HG02588 (cell line): ENCODE measurements around the gene SLC26A1.

Source experiments
- ATAC-seq: cut with Tn5 transposase; IDR thresholded peaks from one replicate; pipeline ENCODE4 v1.9.1; 2021; ENCODE audit warnings: mild to moderate bottlenecking, moderate library complexity; ENCODE audit not compliant: unreplicated experiment

Gene SLC26A1

DNA sequence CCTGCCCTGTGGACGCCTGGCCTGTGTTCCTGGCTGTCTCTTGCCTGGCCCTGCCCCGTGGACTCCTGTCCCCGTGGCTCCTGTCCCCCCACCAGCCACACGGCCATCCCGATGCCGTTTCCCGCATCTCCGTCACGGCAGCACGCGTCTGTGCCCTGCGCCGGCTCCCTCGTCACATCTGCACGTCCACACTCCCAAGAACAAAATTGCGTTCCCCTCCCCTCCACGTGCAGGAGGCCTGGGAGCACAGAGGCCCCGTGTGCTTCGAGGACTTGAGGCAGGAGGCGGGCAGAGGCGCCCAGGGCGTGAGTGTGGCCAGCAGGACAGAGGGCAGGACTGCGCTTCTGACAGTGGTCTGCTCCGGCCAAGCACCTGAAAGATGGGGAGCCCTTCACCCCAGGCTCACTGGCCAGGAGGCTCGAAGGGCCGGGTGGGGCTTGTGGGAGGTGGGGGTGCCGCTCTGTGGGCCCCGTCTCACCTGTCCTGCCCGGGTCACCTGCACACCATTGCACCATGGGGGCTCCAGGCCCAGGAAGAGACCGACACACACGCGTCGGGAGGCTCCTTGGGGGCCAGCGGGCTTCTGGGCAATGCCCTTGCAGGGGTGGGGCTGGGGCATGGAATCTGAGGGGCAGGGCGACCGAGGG, 35.5 kb upstream of the SLC26A1 start:
- no peak for ATAC-seq

DNA sequence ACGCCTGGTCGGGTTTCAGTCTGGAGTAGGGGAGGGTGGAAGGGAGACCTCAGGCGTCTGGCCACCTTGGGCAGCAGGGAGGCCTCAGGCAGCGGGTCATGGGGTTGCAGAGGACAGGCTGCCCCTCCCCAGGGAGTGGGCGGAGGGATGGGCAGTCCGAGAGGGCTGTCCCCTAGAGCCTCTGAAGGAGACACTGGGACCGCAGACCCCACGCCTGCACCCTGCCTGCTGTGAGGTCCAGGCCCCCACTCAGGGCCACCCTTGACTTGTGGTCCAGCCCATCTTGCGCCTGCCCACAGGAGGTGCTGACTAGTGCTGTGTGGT, 34.7 kb upstream of the SLC26A1 start:
- no peak for ATAC-seq

DNA sequence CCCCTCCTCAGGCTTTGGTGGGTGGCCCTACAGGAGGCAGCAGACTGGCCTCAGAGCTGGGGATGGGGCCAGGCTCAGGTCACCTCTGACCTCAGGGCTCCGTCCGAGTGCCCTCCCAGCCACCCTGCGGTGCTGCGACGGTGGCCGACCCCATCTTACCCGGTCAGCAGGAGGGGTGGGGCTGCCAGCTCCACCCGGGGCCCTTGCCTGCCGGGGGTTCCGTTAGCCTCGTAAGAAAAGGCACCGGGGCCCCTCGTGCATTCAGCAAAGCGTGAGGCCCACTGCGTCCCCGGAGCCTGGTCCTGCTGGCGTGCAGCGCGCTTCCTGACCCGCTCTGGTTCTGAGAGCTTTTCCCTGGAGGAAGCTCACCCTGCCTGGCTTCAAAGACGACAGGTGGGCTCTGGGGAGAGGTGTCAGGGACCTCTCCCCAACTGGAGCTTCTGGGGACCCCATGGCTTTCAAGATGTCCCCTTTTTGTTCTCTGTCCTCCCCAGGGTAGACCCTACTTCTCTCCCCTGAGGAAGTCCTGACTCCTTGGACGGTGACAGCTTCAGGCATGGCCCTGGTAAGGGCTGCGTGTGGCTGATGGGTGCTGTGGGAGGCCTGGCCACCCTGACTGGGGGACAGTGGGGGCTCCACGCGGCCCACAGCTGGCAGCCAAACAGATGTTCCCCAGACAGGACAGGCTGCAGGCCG, 34.2 kb upstream of the SLC26A1 start:
- ATAC-seq, result no peak

DNA sequence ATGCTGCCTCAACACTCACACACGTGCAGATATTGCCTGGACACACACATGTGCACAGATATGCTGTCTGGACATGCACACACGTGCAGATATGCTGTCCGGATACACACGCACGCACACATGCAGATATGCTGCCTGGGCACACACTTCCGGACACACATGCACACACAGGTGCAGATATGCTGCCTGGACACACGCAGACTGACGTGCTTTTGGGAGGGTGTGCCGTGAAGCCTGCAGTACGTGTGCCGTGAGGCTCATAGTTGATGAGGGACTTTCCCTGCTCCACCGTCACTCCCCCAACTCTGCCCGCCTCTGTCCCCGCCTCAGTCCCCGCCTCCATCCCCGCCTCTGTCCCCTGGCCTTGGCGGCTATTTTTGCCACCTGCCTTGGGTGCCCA, 32.9 kb upstream of the SLC26A1 start:
- peak; percentile 48 for ATAC-seq

DNA sequence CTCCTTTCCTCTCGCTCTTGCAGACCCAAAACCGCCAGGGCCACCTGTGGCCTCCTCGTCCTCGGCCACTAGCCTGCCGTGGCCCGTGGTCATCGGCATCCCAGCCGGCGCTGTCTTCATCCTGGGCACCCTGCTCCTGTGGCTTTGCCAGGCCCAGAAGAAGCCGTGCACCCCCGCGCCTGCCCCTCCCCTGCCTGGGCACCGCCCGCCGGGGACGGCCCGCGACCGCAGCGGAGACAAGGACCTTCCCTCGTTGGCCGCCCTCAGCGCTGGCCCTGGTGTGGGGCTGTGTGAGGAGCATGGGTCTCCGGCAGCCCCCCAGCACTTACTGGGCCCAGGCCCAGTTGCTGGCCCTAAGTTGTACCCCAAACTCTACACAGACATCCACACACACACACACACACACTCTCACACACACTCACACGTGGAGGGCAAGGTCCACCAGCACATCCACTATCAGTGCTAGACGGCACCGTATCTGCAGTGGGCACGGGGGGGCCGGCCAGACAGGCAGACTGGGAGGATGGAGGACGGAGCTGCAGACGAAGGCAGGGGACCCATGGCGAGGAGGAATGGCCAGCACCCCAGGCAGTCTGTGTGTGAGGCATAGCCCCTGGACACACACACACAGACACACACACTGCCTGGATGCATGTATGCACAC, 31.8 kb upstream of the SLC26A1 start:
- no peak for ATAC-seq

DNA sequence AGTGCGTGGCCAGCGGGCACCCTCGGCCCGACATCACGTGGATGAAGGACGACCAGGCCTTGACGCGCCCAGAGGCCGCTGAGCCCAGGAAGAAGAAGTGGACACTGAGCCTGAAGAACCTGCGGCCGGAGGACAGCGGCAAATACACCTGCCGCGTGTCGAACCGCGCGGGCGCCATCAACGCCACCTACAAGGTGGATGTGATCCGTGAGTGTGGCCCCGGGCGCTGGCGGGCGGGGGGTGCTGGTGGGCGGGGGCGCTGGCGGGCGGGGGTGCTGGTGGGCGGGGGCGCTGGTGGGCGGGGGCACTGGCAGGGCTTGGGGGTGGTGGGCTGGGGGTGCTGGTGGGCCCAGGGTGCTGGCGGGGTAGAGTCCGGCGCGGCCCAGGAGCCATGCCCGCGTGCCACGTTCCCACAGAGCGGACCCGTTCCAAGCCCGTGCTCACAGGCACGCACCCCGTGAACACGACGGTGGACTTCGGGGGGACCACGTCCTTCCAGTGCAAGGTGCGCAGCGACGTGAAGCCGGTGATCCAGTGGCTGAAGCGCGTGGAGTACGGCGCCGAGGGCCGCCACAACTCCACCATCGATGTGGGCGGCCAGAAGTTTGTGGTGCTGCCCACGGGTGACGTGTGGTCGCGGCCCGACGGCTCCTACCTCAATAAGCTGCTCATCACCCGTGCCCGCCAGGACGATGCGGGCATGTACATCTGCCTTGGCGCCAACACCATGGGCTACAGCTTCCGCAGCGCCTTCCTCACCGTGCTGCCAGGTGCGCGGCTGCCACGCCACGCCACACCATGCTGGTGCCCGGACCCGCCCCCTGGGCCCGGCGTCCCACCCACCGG, 30.9 kb upstream of the SLC26A1 start:
- no peak for ATAC-seq

DNA sequence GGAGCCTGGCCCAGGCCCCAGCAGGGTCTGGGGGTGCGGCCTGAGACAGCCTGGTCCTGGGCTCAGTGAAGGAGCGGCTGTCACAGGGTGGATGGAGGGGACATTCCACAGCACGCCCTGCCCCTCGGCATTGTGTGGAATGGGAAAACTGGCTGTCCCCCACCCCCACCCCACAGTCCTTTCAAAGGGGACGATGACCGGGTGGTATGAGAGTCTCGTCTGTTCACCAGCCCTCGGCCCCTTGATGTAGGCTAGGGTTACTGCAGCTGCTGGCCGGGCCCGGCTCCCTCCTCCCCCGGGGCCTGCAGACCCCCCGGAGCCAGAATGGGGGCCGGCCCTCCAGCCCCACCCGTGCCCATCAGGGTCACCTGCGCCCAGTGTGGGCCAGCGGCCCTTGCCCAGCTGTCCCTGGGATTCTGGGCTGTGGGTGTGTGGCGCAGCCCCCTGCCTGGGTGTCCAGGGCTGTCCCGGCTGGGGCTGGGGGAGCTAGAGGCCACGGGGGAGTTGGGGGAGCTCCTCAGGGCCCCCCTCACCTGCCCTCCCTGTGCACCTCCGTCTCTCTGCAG, 30.0 kb upstream of the SLC26A1 start:
- ATAC-seq, result no peak

DNA sequence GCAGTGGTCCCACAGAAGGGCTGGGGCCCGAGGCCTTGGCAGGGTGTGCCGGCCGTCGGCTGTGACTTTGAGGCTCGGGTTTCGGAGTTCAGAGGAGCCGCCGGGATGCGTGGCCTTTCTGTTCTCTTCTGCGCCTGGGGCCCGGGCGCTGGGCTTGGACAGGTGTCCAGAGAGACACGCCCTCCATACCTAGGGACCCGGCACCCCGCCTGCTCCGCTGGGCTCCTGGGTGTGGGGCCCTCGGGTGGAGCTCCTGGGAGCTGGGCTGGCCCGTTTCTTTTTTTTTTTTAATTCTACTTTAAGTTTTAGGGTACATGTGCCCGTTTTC, 29.5 kb upstream of the SLC26A1 start:
- ATAC-seq, result no peak

DNA sequence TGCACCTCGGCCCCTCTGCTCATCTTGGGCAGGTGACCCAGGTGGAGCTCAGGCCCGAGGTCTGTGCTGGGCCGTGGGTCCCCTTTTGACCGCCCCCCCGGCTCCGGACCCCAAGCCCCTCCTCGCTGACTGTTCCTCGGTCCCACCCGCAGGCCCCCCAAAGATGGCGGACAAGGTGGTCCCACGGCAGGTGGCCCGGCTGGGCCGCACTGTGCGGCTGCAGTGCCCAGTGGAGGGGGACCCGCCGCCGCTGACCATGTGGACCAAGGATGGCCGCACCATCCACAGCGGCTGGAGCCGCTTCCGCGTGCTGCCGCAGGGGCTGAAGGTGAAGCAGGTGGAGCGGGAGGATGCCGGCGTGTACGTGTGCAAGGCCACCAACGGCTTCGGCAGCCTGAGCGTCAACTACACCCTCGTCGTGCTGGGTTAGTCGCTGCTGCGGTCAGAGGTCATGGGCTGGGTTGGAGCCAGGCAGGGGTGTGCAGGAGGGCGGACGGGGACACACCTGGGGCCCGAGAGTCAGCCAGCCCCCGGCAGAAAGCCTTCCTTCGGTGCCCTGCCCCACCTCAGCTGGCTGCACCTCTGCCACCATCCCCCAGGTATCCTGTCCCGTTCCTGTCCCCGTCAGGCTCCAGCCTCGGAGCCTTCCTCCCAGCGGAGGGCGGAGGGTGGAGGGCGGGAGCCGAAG, 29.0 kb upstream of the SLC26A1 start:
- ATAC-seq, result no peak

DNA sequence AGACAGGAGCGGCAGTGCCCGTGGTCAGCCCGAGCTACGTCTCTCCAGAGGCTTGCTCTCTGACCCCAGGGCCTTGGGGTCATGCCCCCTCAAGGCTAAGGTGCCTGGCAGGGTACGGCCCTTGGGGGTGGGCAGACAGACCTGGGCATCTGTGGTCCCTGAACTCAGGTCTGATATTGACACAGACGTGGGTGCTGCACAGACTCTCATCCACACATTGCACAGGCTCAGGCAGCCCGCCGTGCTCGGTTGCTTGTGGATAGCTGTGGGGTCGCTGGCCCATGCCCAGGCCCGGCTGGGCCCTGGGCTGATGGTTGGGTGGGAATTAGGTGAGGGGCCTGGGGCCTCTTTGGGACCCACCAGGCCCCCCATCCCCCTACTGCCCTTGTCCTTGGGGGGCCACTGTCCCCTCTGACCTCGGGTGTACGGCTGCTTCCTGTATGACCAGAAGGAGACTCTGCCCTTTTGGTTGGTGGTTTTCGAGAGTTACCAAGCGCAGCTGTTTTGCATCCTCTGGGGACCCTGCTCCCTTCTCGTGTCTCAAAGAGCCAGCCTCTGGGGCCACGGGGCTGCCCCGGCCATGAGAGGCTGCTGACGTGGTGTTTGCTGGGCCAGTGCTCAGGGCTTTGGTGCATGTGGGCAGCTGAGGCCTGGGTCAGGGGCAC, 28.3 kb upstream of the SLC26A1 start:
- peak; percentile 86 for ATAC-seq

DNA sequence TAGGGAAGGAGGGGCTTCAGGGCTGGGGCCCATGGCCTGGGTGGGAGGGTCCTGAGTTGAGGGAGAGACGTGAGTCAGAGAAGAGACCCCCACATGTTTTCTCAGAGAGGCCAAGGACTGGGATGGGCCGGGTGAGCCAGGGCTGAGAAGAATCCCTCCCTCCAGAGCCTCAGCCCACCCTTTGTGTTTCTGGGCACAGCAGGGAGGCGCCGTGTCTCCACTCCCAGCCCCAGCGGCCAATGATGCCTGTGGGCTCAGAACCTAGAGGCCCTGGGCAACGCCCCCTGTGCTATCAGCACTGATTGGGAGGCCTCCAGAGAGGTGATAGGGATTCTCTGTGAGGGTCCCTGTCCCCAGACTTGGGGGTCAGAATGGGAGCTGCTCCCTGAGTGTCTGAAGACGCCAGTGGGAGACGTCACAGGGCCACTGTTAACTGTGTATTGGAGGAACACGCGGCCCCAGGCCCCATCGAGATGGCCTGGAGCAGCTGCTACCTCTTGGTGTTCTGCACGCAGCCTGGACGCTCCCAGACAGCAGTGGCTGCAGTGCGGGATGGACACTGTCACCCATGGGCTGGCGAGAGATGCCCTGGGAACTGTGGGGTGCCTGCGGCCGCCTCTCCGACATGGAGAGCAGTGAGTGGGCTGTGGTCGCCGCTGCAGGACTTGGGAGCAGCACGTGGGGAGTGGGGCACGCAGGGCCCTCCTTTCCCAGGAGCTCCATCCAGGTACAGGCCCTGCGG, 26.7 kb upstream of the SLC26A1 start:
- no peak for ATAC-seq

DNA sequence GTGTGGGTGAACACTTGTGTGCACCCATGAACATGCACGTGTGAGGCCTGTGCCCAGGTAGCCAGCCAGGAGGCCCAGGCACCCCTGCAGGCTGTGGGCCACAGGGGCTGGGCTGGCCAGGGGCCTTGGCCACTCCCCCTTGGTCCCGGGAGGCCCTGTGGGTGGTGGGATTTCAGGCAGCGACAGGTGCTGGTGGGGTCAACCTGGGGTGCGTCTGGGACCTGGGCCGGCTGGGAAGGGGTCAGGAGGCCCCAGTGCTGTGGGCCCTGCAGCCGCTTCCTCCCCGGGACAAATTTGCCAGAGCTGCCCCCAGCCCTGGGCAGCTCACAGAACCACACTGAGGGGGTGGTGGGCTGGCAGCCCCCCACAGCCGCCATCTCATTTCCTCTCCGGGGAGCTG, 26.1 kb upstream of the SLC26A1 start:
- no peak for ATAC-seq

DNA sequence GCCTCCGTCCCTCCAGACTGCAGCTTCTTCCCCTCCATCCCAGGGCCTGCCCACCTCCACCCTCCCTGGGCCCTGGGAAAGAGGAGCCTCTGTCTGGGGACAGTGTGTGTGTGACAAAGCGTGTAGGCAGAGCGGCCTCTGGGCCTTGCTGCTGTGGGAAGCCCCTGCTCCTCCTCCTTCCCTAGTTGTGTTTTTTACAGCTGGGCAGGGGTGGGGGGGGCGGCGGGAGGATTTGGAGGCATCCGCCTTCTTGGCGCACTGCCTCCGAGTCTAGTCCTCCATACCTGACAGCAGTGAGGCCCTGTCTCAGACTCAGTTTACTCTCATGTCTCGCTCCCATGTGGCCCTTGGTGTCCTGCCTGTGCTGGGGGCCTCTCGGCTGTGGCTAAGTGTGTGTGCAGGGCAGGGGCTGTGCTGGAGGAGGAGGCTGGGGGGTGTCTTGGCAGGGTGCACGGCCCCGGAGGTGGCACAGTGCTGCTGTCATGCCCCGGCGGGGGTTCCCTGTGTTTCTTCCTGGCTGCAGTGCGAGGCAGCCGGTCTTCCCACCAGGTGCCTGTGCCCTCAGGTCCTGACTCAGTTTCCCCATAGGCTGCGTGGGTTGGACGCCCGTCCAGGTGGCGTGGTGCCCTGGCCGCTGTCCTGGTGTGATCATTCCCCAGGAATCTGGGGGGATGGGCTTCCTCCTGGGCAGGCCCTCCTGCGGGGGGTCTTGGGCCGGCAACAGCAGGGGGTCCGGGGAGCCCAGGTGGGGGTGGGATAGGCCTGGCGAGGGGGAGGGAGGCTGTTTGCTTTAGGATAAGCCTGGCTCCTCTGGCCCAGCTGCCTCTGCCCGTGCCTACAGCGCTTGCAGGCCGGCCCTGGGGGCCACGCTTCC, 25.2 kb upstream of the SLC26A1 start:
- ATAC-seq, result no peak

DNA sequence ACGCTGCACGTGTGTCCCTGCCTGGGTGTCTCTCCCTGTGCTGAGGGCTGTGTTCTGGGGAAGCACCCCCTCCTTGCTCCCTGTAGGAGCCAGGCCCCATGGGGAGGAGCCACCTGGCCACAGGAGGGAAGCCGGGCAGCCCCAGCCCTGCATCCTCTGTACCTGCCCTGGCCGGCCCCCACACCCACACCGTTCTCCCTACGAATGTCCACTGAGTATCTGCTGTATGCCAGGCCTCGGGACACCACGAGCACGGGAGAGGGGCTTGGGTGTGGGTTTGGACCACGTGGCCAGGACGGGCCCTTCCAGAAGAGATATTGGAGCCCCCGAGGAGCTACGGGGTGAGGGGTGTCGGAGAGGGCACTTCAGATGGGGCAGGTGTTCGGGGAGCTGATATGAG, 24.5 kb upstream of the SLC26A1 start:
- ATAC-seq, result no peak

DNA sequence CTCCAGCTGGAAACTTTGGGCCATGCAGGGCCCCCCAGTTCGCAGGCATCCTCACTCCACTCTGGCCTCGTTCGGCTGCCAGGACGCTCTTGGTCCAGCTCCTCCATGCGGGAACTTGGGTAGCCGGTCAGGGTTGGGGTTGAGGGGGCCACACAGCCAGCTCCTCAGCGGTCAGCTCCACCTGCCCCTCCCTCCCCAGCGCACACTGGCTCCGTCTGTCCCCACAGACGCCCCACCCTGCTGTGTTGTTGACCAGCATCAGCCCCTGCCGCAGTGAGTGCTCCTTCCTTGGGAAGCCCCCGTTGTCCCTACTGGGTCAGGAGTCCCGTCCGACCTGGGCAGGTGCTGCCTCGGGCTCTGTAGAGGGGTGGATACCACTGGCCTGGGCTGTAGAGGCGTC, 24.0 kb upstream of the SLC26A1 start:
- no peak for ATAC-seq

DNA sequence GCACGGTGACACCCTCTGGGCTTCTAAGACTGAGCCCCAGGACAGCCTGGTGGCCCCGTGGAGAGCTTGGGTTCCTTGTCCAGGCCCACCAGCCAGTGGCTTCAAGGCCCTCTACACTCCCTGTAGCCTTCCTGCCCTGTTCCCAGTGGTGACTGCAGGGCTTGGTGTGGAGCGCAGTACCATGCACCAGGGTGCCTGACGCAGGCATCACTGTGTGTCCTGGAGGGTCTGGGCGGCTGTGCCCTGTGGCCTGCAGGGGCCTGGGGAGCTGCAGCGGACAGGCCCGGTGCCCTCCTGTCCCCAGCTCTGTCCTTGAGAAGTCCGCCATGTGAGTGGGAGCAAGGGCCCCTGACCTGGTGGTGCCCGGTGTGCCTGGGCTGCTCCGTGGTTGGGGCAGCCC, 22.5 kb upstream of the SLC26A1 start:
- no peak for ATAC-seq

DNA sequence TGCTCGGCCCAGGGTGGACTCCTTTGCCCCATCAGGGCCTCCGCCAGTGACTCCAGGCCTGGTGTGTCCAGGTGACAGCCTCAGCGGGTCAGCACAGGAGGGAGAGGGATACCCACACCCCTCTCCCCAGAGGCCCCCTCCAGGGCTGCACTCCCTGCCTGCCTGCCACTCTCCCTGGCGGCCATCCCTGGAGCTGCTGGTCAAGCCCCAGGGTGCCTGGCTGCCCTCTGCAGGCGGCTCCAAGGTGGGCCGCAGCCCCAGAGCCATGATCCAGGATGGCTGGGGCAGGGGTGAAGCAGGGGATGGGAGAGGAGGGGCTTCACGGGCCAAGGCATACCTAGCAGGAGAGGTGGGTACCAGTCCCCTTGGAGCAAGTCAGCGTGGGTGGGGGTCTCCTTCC, 22.0 kb upstream of the SLC26A1 start:
- no peak for ATAC-seq

DNA sequence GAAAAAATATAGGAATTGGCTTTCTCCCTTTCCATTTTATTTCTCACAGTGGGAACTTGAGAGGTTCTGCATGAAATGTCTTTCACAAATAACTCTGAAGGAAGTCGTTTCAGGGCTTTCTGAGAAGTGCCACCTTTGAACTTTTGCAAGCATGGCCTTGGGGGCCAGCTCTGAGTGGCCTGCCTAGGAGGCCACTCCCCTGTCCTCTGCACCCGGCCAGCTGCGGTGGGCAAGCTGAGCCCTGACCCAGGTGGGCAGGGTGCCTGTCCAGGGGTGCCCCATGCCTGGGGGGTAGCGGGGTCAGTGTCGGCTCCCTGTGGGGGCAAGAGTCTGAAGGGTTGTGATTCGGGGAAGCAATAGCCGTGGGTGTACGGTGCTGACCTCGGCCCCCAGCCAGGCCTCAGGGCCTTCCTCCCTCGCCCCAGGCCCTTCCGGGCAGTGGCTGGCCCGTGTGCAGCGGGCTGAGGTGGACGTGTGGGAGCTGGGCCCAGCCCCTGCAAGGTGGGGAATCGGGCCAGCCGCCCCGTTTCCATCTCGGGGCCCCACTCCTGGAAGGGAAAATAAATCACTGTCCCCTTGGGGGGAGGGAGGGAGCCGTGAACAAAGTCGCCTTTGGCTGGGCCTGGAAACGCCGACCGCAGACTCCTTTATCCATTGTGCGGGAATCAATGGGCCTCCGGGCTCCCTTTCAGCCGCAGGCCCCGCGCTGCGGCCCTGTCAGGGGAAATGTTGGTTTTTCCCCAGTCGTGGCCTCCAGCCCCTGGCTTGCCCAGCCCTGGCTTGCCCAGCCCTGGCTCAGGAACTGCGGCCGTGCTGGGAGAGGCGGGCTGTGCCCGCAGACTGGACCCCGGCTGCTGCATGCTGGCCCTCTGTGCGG, 21.3 kb upstream of the SLC26A1 start:
- no peak for ATAC-seq
